Sigmoid colon (tissue), 4 donors: Measurements from ENCODE around the gene ERG.

Source experiments
- EP300 ChIP-seq, 4 donors: sonication (generic); formaldehyde crosslinking; IDR thresholded peaks; one replicate each; pipeline ENCODE4 v1.6.1; 2017; ENCODE audit warnings: antibody characterized with exemption in 4 of 4
- POLR2A ChIP-seq, 2 donors: fragments of 450-650 bp; IDR thresholded peaks; one replicate each; pipeline ENCODE4 v1.6.1; 2016; ENCODE audit warnings: antibody characterized with exemption in 2 of 2, mild to moderate bottlenecking in 2 of 2, moderate library complexity in 2 of 2
- POLR2AphosphoS5 ChIP-seq, 4 donors: sonication (generic); formaldehyde crosslinking; IDR thresholded peaks; one replicate each; pipeline ENCODE4 v1.6.1; 2017; ENCODE audit warnings: antibody characterized with exemption in 4 of 4
- TF ChIP-seq, protein P1 (sequence below), 4 experiments: fragments of 450-650 bp in 3 of 4; fragments of 200-600 bp in 1 of 4; IDR thresholded peaks; one replicate each; pipeline ENCODE4 v1.5.1; 2016 to 2019; ENCODE audit warnings: antibody characterized with exemption in 4 of 4, mild to moderate bottlenecking in 3 of 4, moderate library complexity in 2 of 4

DNA sequence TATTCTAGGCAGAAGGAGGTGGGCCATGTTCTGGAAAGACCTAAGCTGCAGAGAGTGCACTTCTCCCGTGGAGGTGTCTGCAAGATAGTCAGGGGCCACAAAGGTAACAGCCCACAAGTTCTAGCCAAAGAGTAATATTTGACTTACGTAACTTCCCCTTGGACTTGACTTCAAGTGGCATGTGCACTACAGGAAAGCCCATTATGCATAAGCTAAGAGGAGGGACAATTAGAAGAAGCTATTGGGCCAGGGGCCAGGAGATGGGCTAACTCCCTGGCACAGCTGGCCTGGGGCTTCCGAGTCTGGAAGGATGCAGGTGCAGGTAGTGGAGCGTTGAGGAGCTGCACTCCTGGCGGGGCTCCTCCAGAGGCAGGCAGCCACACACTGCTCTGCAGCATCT is 58.3 kb downstream of the ERG start:
- TF ChIP-seq, protein P1, sequence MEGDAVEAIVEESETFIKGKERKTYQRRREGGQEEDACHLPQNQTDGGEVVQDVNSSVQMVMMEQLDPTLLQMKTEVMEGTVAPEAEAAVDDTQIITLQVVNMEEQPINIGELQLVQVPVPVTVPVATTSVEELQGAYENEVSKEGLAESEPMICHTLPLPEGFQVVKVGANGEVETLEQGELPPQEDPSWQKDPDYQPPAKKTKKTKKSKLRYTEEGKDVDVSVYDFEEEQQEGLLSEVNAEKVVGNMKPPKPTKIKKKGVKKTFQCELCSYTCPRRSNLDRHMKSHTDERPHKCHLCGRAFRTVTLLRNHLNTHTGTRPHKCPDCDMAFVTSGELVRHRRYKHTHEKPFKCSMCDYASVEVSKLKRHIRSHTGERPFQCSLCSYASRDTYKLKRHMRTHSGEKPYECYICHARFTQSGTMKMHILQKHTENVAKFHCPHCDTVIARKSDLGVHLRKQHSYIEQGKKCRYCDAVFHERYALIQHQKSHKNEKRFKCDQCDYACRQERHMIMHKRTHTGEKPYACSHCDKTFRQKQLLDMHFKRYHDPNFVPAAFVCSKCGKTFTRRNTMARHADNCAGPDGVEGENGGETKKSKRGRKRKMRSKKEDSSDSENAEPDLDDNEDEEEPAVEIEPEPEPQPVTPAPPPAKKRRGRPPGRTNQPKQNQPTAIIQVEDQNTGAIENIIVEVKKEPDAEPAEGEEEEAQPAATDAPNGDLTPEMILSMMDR (IDR thresholded peaks at IDR 0.05): no peak
- TF ChIP-seq EP300 (IDR thresholded peaks at IDR 0.05): no peak
- TF ChIP-seq POLR2A (IDR thresholded peaks at IDR 0.05): no peak
- TF ChIP-seq POLR2AphosphoS5 (IDR thresholded peaks at IDR 0.05): no peak
